Endothelial cell of umbilical vein (primary cell): Measurements from ENCODE around the gene ARRB1. TPM values are rescaled to one million over a fixed set of nuclear protein-coding genes. Genes with fewer than 3 reads are reported as not detected.

Experiments
- BruUV-seq: library from RNA; stranded (reverse); fragments of 400-500 nt; replicated peaks from 2 replicates; lab custom pipeline; 2021; lab: Mats Ljungman, UMichigan
- CTCF ChIA-PET: fragments of 300-600, 350-600 bp; sonication (Branson Sonifier 250); formaldehyde crosslinking; loops from one replicate; lab custom pipeline; 2021; ENCODE audit warnings: antibody characterized with exemption, inconsistent platforms; lab: Charles Lee
- POLR2A ChIA-PET: fragments of 300-600, 350-600 bp; sonication (Branson Sonifier 250); formaldehyde crosslinking; loops from one replicate; lab custom pipeline; 2021; ENCODE audit warnings: antibody characterized with exemption, inconsistent platforms; lab: Charles Lee
- DNase-seq: peaks from one replicate; pipeline ENCODE4 v3.0.0-alpha.2; 2011; ENCODE audit warnings: low read depth, low spot score
- FAIRE-seq: peaks from 2 replicates; lab custom pipeline; 2011; peaks lifted over from hg19 to GRCh38; lab: Jason Lieb, UNC
- H2AFZ ChIP-seq: 2 replicates; pipeline ENCODE4 v1.6.0; 2012; ENCODE audit warnings: low read depth, low read length, control low read depth, inconsistent platforms
- H3K27ac ChIP-seq: 2 replicates; pipeline ENCODE4 v1.5.1; 2011; ENCODE audit warnings: low read depth, mild to moderate bottlenecking, control low read depth, low read length, moderate library complexity; ENCODE audit not compliant: insufficient read depth
- H3K27me3 ChIP-seq, 2 experiments: 2 replicates each; pipeline versions ENCODE4 v1.6.0 to v1.6.1; 2011; ENCODE audit warnings: low read length in 2 of 2, mixed read lengths in 1 of 2; ENCODE audit not compliant: control insufficient read depth in 2 of 2, insufficient read depth in 2 of 2
- H3K36me3 ChIP-seq, 2 experiments: 2 replicates in 1 of 2; 3 replicates in 1 of 2; pipeline ENCODE4 v1.5.1; 2011; ENCODE audit warnings: low read length in 2 of 2, mild to moderate bottlenecking in 1 of 2, moderate library complexity in 1 of 2; ENCODE audit not compliant: control insufficient read depth in 2 of 2, insufficient read depth in 2 of 2; ENCODE audit errors: extremely low read depth in 1 of 2
- H3K4me1 ChIP-seq: 3 replicates; pipeline ENCODE4 v1.5.1; 2011; ENCODE audit warnings: mild to moderate bottlenecking, low read length; ENCODE audit not compliant: control insufficient read depth, insufficient read depth; ENCODE audit errors: extremely low read depth
- H3K4me2 ChIP-seq: 2 replicates; pipeline ENCODE4 v1.6.1; 2011; ENCODE audit warnings: low read length, control low read depth, mixed read lengths; ENCODE audit not compliant: insufficient read depth
- H3K4me3 ChIP-seq, 3 experiments: fragments of 200-600 bp in 1 of 3; sonication (generic), shearing (Covaris generic) in 1 of 3; replicated peaks in 1 of 3; 2 replicates each; pipeline ENCODE4 v1.5.1; 2011 to 2016; ENCODE audit warnings: control low read depth in 3 of 3, low read length in 3 of 3, mild to moderate bottlenecking in 2 of 3, inconsistent platforms in 1 of 3, low read depth in 1 of 3, moderate library complexity in 1 of 3; ENCODE audit not compliant: insufficient read depth in 1 of 3
- H3K79me2 ChIP-seq: 2 replicates; pipeline ENCODE4 v1.6.0; 2012; ENCODE audit warnings: low read length, inconsistent platforms; ENCODE audit not compliant: control insufficient read depth, insufficient read depth
- H3K9ac ChIP-seq: replicated peaks from 2 replicates; pipeline ENCODE3; 2011; ENCODE audit warnings: low read length, control low read depth; ENCODE audit not compliant: insufficient read depth; ENCODE audit errors: extremely low read depth
- H3K9me1 ChIP-seq: replicated peaks from 3 replicates; pipeline ENCODE4 v1.6.0; 2011; ENCODE audit warnings: mild to moderate bottlenecking, low read length; ENCODE audit not compliant: control insufficient read depth, insufficient read depth; ENCODE audit errors: extremely low read depth
- H3K9me3 ChIP-seq: replicated peaks from 2 replicates; pipeline ENCODE4 v1.5.1; 2012; ENCODE audit warnings: low read length, inconsistent platforms; ENCODE audit not compliant: control insufficient read depth, insufficient read depth
- H4K20me1 ChIP-seq: replicated peaks from 2 replicates; pipeline ENCODE3; 2011; ENCODE audit warnings: mild to moderate bottlenecking, low read length; ENCODE audit not compliant: control insufficient read depth, insufficient read depth; ENCODE audit errors: extremely low read depth
- CTCF ChIP-seq, 2 donors: IDR thresholded peaks; 1 replicate in 1 of 2; 2 replicates in 1 of 2; pipeline ENCODE4 v1.5.1; 2011; ENCODE audit warnings: low read length in 2 of 2, mild to moderate bottlenecking in 2 of 2, moderate library complexity in 2 of 2, control low read depth in 1 of 2, inconsistent platforms in 1 of 2, low read depth in 1 of 2; ENCODE audit not compliant: insufficient read depth in 1 of 2; ENCODE audit errors: extremely low read depth in 1 of 2
- EZH2 ChIP-seq: IDR thresholded peaks from 2 replicates; pipeline ENCODE4 v1.6.1; 2012; ENCODE audit warnings: borderline replicate concordance, low read depth, mild to moderate bottlenecking, moderate library complexity, low read length, inconsistent platforms; ENCODE audit not compliant: severe bottlenecking
- FOS ChIP-seq: IDR thresholded peaks from 2 replicates; pipeline ENCODE4 v1.6.1; 2011; ENCODE audit warnings: mild to moderate bottlenecking, low read length, moderate library complexity, borderline replicate concordance; ENCODE audit not compliant: insufficient read depth
- GATA2 ChIP-seq: IDR thresholded peaks from 2 replicates; pipeline ENCODE4 v1.7.0; 2011; ENCODE audit warnings: low read depth, mild to moderate bottlenecking, moderate library complexity, mixed read lengths, low read length; ENCODE audit not compliant: insufficient read length, insufficient read depth
- JUN ChIP-seq: IDR thresholded peaks from 2 replicates; pipeline ENCODE4 v1.6.1; 2011; ENCODE audit warnings: borderline replicate concordance, low read depth; ENCODE audit not compliant: insufficient read length, insufficient read depth
- MAX ChIP-seq: IDR thresholded peaks from 2 replicates; pipeline ENCODE4 v1.6.1; 2011; ENCODE audit not compliant: insufficient read depth, insufficient read length
- MYC ChIP-seq: IDR thresholded peaks from one replicate; pipeline ENCODE4 v1.6.1; 2011; ENCODE audit warnings: mild to moderate bottlenecking, low read depth, low read length
- POLR2A ChIP-seq: IDR thresholded peaks from 2 replicates; pipeline ENCODE4 v1.6.1; 2012; ENCODE audit warnings: low read depth, mild to moderate bottlenecking, control low read depth, low read length
- POLR2AphosphoS5 ChIP-seq: IDR thresholded peaks from 2 replicates; pipeline ENCODE4 v1.6.1; 2012; ENCODE audit warnings: low read depth, mild to moderate bottlenecking, control low read depth, low read length, moderate library complexity; ENCODE audit not compliant: insufficient read depth
- dilution Hi-C: fragments of 300-500 bp; cut with MboI; formaldehyde crosslinking; loops from one replicate; pipeline ENCODE4 v1.15.0; 2019; ENCODE audit warnings: low sequenced_read_pairs; ENCODE audit not compliant: extremely low pct_ligation_motif_present
- intact Hi-C: fragments of 100-400 bp; cut with micrococcal nuclease; formaldehyde crosslinking; loops from one replicate; pipeline ENCODE4 v1.10.0; 2022
- polyA plus RNA-seq, 4 experiments: library from polyadenylated mRNA; depleted of rRNA in 3 of 4; stranded (reverse) in 3 of 4; unstranded in 1 of 4; fragments of >200 nt; gene quantifications; 2 replicates each; pipeline versions ENCODE4 v1.2.1 to v1.2.3, GENCODE V29; 2011 to 2012; ENCODE audit warnings: missing spikeins in 1 of 4
- total RNA-seq: library from RNA; stranded (reverse); gene quantifications from 2 replicates; pipeline ENCODE4 v1.2.3, GENCODE V29; 2021

ARRB1 gene
- total and polyA plus RNA-seq, 2 donors (not counting 3 experiments of a cell fraction or from before 2014, with no cell fraction given): 63.9 to 92.6 TPM

GRCh38 chr11:75283391-75283931 is 68.0 kb downstream of the ARRB1 start:
- peaks cover 16% of the 10 kb centered on the region for H3K4me1 ChIP-seq
- BruUV-seq: no TSS peak
- H3K9ac ChIP-seq: no peak overlapping the region
- H3K4me3 ChIP-seq: no peak overlapping the region
- no peaks in the 10 kb centered on the region for H4K20me1 ChIP-seq
- H3K27ac ChIP-seq: no peak overlapping the region
- peaks cover 4 to 46% of the 10 kb centered on the region in 2 experiments for H3K36me3 ChIP-seq
- DNase-seq: no peak
- no peak for FAIRE-seq
- no peak overlapping the region for H3K4me2 ChIP-seq
- H3K9me3 ChIP-seq: no peaks in the 10 kb centered on the region
- H3K79me2 ChIP-seq: no peaks in the 10 kb centered on the region
- no peak overlapping the region for H2AFZ ChIP-seq
- no peaks in the 10 kb centered on the region for H3K27me3 ChIP-seq
- dilution Hi-C loops: no loop called here
- CTCF ChIA-PET: interaction anchor here (0.7 to 4.6 kb wide), 3 partner anchors 30 to 1986 kb away, joined by 3 to 166 read pairs (median 3); no protein-coding TSS in a partner anchor
- POLR2A ChIA-PET: no interaction called here
- intact Hi-C loops: no loop called here
- TF ChIP-seq GATA2 (no peak), POLR2AphosphoS5 (no peak), FOS (no peak)
- H3K9me1 ChIP-seq: no peaks in the 10 kb centered on the region

GRCh38 chr11:75281469-75282095 is 69.9 kb downstream of the ARRB1 start:
- TF ChIP-seq GATA2 (no peak), MAX (no peak), JUN (no peak), FOS (no peak), EZH2 (no peak), POLR2A (no peak), POLR2AphosphoS5 (no peak), MYC (no peak), CTCF (IDR thresholded peaks at IDR 0.05; ENCODE audit: extremely low read depth in 1 of 2, insufficient read depth in 1 of 2, low read depth in 1 of 2, low read length in 2 of 2) (no peak)
- no peaks in the 10 kb centered on the region for H3K9me1 ChIP-seq
- peaks cover 16% of the 10 kb centered on the region for H3K4me1 ChIP-seq
- no peaks in the 10 kb centered on the region for H3K27me3 ChIP-seq
- H3K4me2 ChIP-seq: no peak overlapping the region
- CTCF ChIA-PET: interaction anchor here (2.0 to 4.6 kb wide), 11 partner anchors 9 to 104 kb away, joined by 7 to 166 read pairs (median 15); no protein-coding TSS in a partner anchor
- peaks cover 10 to 54% of the 10 kb centered on the region in 2 experiments for H3K36me3 ChIP-seq
- POLR2A ChIA-PET: no interaction called here
- intact Hi-C loops (loop anchor here (2.0 kb wide), 1 partner anchor 251 kb away; no protein-coding TSS in a partner anchor), dilution Hi-C loops (no loop called here)
- H3K9ac ChIP-seq: no peak overlapping the region
- H3K27ac ChIP-seq: peak overlapping the region; percentile 15
- H4K20me1 ChIP-seq: no peaks in the 10 kb centered on the region
- H2AFZ ChIP-seq: no peak overlapping the region
- H3K9me3 ChIP-seq: no peaks in the 10 kb centered on the region
- H3K4me3 ChIP-seq: no peak overlapping the region
- no TSS peak for BruUV-seq
- no peak for FAIRE-seq
- H3K79me2 ChIP-seq: no peaks in the 10 kb centered on the region
- DNase-seq: no peak
